GM12878 (cell line): ENCODE data around the gene DPH6. TPM values are rescaled to one million over a fixed set of nuclear protein-coding genes. Genes with fewer than 3 reads are reported as not detected.

ENCODE experiments used
- ATAC-seq: fragments of 200-7000 bp; cut with Tn5 transposase; 3 replicates; pipeline ENCODE4 v1.9.1; 2020; ENCODE audit warnings: mild to moderate bottlenecking, moderate library complexity
- BruUV-seq: library from RNA; stranded (reverse); fragments of 400-500 nt; replicated peaks from 2 replicates; lab custom pipeline; 2021; lab: Mats Ljungman, UMichigan
- CTCF ChIA-PET: fragments of 300-600 bp; sonication (Branson Sonifier 250); formaldehyde crosslinking; extraction: SDS; loops from one replicate; lab custom pipeline; 2021; ENCODE audit warnings: inconsistent platforms; lab: Yijun Ruan, JAX
- POLR2A ChIA-PET: fragments of 350-600 bp; formaldehyde crosslinking; extraction: SDS; loops from one replicate; lab custom pipeline; 2021; ENCODE audit warnings: inconsistent platforms; lab: Charles Lee
- RAD21 ChIA-PET: fragments of 300-600 bp; sonication (Branson Sonifier 250); formaldehyde crosslinking; loops from one replicate; lab custom pipeline; 2023; ENCODE audit warnings: antibody characterized with exemption; ENCODE audit not compliant: unreplicated experiment; lab: Charles Lee
- SMC1A ChIA-PET: fragments of 300-600 bp; sonication (Branson Sonifier 250); formaldehyde crosslinking; loops from one replicate; lab custom pipeline; 2023; ENCODE audit not compliant: unreplicated experiment, uncharacterized antibody; lab: Charles Lee
- DNase-seq: peaks from one replicate; pipeline ENCODE4 v3.0.0-alpha.2; 2011; ENCODE audit warnings: low read depth, low spot score
- FAIRE-seq: peaks from 3 replicates; lab custom pipeline; 2011; peaks lifted over from hg19 to GRCh38; lab: Jason Lieb, UNC
- H2AFZ ChIP-seq: 2 replicates; pipeline ENCODE4 v1.6.0; 2011; ENCODE audit warnings: low read depth, low read length, control low read depth; ENCODE audit not compliant: control insufficient read depth
- H3K27ac ChIP-seq: 2 replicates; pipeline ENCODE4 v1.5.1; 2011; ENCODE audit warnings: control low read depth; ENCODE audit not compliant: control insufficient read depth, insufficient read depth
- H3K27me3 ChIP-seq, 2 experiments: replicated peaks in 1 of 2; 2 replicates each; pipeline versions ENCODE4 v1.6.0 to v1.6.1; 2011; ENCODE audit warnings: low read length in 1 of 2; ENCODE audit not compliant: control insufficient read depth in 2 of 2, insufficient read depth in 2 of 2
- H3K36me3 ChIP-seq, 2 experiments: 2 replicates each; pipeline ENCODE4 v1.5.1; 2011; ENCODE audit warnings: low read length in 1 of 2; ENCODE audit not compliant: control insufficient read depth in 2 of 2, insufficient read depth in 2 of 2
- H3K4me1 ChIP-seq: 2 replicates; pipeline ENCODE4 v1.6.1; 2011; ENCODE audit warnings: mild to moderate bottlenecking, low read length, moderate library complexity, mixed read lengths; ENCODE audit not compliant: control insufficient read depth, insufficient read depth
- H3K4me2 ChIP-seq: 2 replicates; pipeline ENCODE4 v1.6.0; 2011; ENCODE audit warnings: control low read depth; ENCODE audit not compliant: control insufficient read depth, insufficient read depth
- H3K4me3 ChIP-seq: fragments of 200-600 bp; sonication (generic); 2 replicates; pipeline ENCODE4 v1.5.1; 2016
- H3K79me2 ChIP-seq: 2 replicates; pipeline ENCODE4 v1.6.0; 2011; ENCODE audit warnings: low read length; ENCODE audit not compliant: control insufficient read depth, insufficient read depth
- H3K9ac ChIP-seq: 2 replicates; pipeline ENCODE4 v1.8.0; 2011; ENCODE audit warnings: low read length, control low read depth, mixed read lengths; ENCODE audit not compliant: control insufficient read depth, insufficient read depth
- H3K9me3 ChIP-seq: replicated peaks from 3 replicates; pipeline ENCODE4 v1.5.1; 2011; ENCODE audit warnings: mild to moderate bottlenecking, low read length; ENCODE audit not compliant: control insufficient read depth, insufficient read depth
- H4K20me1 ChIP-seq: 2 replicates; pipeline ENCODE4 v1.6.0; 2011; ENCODE audit not compliant: control insufficient read depth, insufficient read depth
- ESRRA ChIP-seq: IDR thresholded peaks from 2 replicates; pipeline ENCODE4 v1.6.1; 2012; ENCODE audit warnings: mild to moderate bottlenecking, low read length, improper control_type of control experiment
- NR2F1 ChIP-seq: fragments of 450-650 bp; conservative IDR thresholded peaks from 2 replicates; pipeline ENCODE4 v1.6.1; 2017; ENCODE audit warnings: mild to moderate bottlenecking
- POU2F2 ChIP-seq: IDR thresholded peaks from 3 replicates; pipeline ENCODE4 v1.6.1; 2011; ENCODE audit warnings: low read depth, mild to moderate bottlenecking, low read length, borderline replicate concordance
- SMAD5 ChIP-seq: IDR thresholded peaks from 2 replicates; pipeline ENCODE4 v1.6.1; 2016; ENCODE audit warnings: antibody characterized with exemption, low read depth
- SP1 ChIP-seq: IDR thresholded peaks from one replicate; pipeline ENCODE4 v1.6.1; 2011; ENCODE audit warnings: low read depth, low read length
- WGBS: methylation state at CpG from one replicate; pipeline ENCODE4 v1.1.6; 2016; ENCODE audit warnings: low lambda C conversion rate; ENCODE audit not compliant: insufficient replicate concordance, insufficient coverage; ENCODE audit errors: missing lambda C conversion rate; 5-methylcytosine and 5-hydroxymethylcytosine counted together
- in situ Hi-C: fragments of 300-500 bp; cut with MboI; formaldehyde crosslinking; loops from 9 replicates; pipeline ENCODE4 v1.14.3; 2018; ENCODE audit warnings: mixed read lengths
- intact Hi-C: fragments of 100-400 bp; cut with micrococcal nuclease; formaldehyde crosslinking; loops from one replicate; pipeline ENCODE4 v1.14.2; 2022; ENCODE audit not compliant: unreplicated experiment
- polyA plus RNA-seq, 11 experiments: library from polyadenylated mRNA; depleted of rRNA in 4 of 11; unstranded in 6 of 11; stranded (reverse) in 5 of 11; fragments of >200 nt; fragmentation: Nextera tagmentation in 4 of 11; fragmentation: Illumina TruSeq in 1 of 11; extraction: Ambion mirVana in 4 of 11; extraction: Trizol in 1 of 11; gene quantifications; 1 replicate in 1 of 11; 2 replicates in 10 of 11; pipeline versions ENCODE4 v1.2.1 to v1.2.3, GENCODE V29; 2011 to 2016; ENCODE audit warnings: inconsistent platforms in 2 of 11, missing spikeins in 2 of 11, low read depth in 1 of 11
- total RNA-seq, 4 experiments: library from RNA; depleted of rRNA in 3 of 4; stranded (reverse); fragments of >200 nt in 3 of 4; fragmentation: Illumina TruSeq in 1 of 4; extraction: Trizol in 1 of 4; gene quantifications; 2 replicates each; pipeline versions ENCODE4 v1.2.1 to v1.2.3, GENCODE V29; 2013 to 2021
- TF ChIP-seq, protein P1 (sequence below): fragments of 150-350 bp; IDR thresholded peaks from 2 replicates; pipeline ENCODE4 v1.6.1; 2014; ENCODE audit warnings: mild to moderate bottlenecking, low read depth, low read length
- TF ChIP-seq, protein P2 (sequence below): fragments of 450-650 bp; IDR thresholded peaks from 2 replicates; pipeline ENCODE4 v1.6.1; 2017; ENCODE audit warnings: low read depth, mild to moderate bottlenecking, moderate library complexity

Gene DPH6
- total and polyA plus RNA-seq, 10 of the 15 experiments (the other 5 are each of a cell fraction or from before 2014, with no cell fraction given): 9.0 to 68.5 (median 17.1) TPM

DNA sequence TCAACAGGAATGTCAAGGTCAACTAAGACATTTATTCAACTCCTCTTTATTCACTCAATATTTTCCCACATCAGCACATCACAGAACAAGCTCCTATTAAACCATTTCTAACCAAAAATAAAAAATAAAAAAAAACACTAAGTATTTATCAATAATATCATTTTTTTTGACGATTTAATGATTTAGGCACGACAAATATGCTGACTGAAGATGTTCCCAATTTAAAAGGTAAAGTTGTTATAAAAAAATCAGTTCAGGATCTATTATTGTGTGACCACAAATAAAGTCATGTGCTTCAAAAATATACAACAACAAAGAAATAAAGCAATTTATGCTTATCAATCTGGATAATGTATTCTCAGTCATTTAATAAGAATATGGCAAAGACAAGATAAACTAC is 16.2 kb downstream of the DPH6 start:
- WGBS: 95% methylated on average over 2 of the region's 2 CpGs
- no peak for FAIRE-seq
- Histone ChIP-seq H2AFZ (no peak overlapping the region), H3K4me1 (no peaks in the 10 kb centered on the region), H4K20me1 (no peaks in the 10 kb centered on the region), H3K79me2 (no peaks in the 10 kb centered on the region), H3K9ac (no peak overlapping the region), H3K4me2 (no peak overlapping the region), H3K27ac (no peak overlapping the region), H3K36me3 (peaks cover 0 to 3% of the 10 kb centered on the region in 2 experiments; a peak in 1 of 4 replicates), H3K27me3 (no peaks in the 10 kb centered on the region), H3K9me3 (peaks cover 8% of the 10 kb centered on the region; the same call in 2 of the 3 replicates), H3K4me3 (no peak overlapping the region)
- in situ Hi-C loops (loop anchor here (10.0 kb wide), 1 partner anchor 1565 kb away; no protein-coding TSS in a partner anchor), intact Hi-C loops (loop anchor here (10.0 kb wide), 2 partner anchors 145 to 1575 kb away; partner anchors contain the start of gene MEIS2)
- ChIA-PET RAD21 (no interaction called here), CTCF (no interaction called here), SMC1A (no interaction called here), POLR2A (no interaction called here)
- no peak for ATAC-seq
- TF ChIP-seq ESRRA (no peak), SP1 (no peak), POU2F2 (no peak), NR2F1 (no peak), SMAD5 (no peak)
- TF ChIP-seq, protein P1, sequence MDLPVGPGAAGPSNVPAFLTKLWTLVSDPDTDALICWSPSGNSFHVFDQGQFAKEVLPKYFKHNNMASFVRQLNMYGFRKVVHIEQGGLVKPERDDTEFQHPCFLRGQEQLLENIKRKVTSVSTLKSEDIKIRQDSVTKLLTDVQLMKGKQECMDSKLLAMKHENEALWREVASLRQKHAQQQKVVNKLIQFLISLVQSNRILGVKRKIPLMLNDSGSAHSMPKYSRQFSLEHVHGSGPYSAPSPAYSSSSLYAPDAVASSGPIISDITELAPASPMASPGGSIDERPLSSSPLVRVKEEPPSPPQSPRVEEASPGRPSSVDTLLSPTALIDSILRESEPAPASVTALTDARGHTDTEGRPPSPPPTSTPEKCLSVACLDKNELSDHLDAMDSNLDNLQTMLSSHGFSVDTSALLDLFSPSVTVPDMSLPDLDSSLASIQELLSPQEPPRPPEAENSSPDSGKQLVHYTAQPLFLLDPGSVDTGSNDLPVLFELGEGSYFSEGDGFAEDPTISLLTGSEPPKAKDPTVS: no peak
- TF ChIP-seq, protein P2, sequence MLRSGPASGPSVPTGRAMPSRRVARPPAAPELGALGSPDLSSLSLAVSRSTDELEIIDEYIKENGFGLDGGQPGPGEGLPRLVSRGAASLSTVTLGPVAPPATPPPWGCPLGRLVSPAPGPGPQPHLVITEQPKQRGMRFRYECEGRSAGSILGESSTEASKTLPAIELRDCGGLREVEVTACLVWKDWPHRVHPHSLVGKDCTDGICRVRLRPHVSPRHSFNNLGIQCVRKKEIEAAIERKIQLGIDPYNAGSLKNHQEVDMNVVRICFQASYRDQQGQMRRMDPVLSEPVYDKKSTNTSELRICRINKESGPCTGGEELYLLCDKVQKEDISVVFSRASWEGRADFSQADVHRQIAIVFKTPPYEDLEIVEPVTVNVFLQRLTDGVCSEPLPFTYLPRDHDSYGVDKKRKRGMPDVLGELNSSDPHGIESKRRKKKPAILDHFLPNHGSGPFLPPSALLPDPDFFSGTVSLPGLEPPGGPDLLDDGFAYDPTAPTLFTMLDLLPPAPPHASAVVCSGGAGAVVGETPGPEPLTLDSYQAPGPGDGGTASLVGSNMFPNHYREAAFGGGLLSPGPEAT: no peak
- DNase-seq: no peak
- no TSS peak for BruUV-seq
